BE2C (cell line): Measurements from ENCODE around the gene SEMA3D.

Source experiments
- DNase-seq: peaks from one replicate; pipeline ENCODE4 v3.0.0-alpha.2; 2020
- H3K27me3 ChIP-seq: fragments of 250-450 bp; sonication (Bioruptor Pico); 2 replicates; pipeline ENCODE4 v1.5.1; 2020; ENCODE audit warnings: mild to moderate bottlenecking
- H3K36me3 ChIP-seq: fragments of 250-450 bp; sonication (Bioruptor Pico); 2 replicates; pipeline ENCODE4 v1.5.1; 2020; ENCODE audit warnings: mild to moderate bottlenecking
- H3K4me1 ChIP-seq: fragments of 250-450 bp; sonication (Bioruptor Pico); 2 replicates; pipeline ENCODE4 v1.5.1; 2020
- H3K4me3 ChIP-seq: 2 replicates; pipeline ENCODE4 v1.5.1; 2011; ENCODE audit warnings: low read depth, low read length
- H3K9me3 ChIP-seq: fragments of 250-450 bp; sonication (Bioruptor Pico); 2 replicates; pipeline ENCODE4 v1.5.1; 2020
- CTCF ChIP-seq: IDR thresholded peaks from 2 replicates; pipeline ENCODE4 v1.5.1; 2012; ENCODE audit warnings: mild to moderate bottlenecking, low read depth, low read length

SEMA3D gene

GRCh38 chr7:85226361-85227085 lies 39.7 kb upstream of the SEMA3D start:
- TF ChIP-seq CTCF = no peak
- no peaks in the 10 kb centered on the region for H3K36me3 ChIP-seq
- H3K4me1 ChIP-seq = peaks cover 3% of the 10 kb centered on the region; the same call in 1 of the 2 replicates
- H3K9me3 ChIP-seq = no peaks in the 10 kb centered on the region
- DNase-seq = no peak
- no peaks in the 10 kb centered on the region for H3K27me3 ChIP-seq
- H3K4me3 ChIP-seq = no peak overlapping the region

- H3K9me3 ChIP-seq = no peaks in the 10 kb centered on the region
Observed at GRCh38 chr7:85224171-85224570, 37.3 kb upstream of the SEMA3D start.

GRCh38 chr7:85222522-85222921 lies 35.7 kb upstream of the SEMA3D start:
- H3K27me3 ChIP-seq = no peaks in the 10 kb centered on the region
- H3K4me3 ChIP-seq = no peak overlapping the region
- H3K4me1 ChIP-seq = peaks cover 5% of the 10 kb centered on the region; the same call in 1 of the 2 replicates
- H3K36me3 ChIP-seq = no peaks in the 10 kb centered on the region
- no peak for TF ChIP-seq CTCF
- no peak for DNase-seq
- no peaks in the 10 kb centered on the region for H3K9me3 ChIP-seq

More at GRCh38 chr7:85224171-85224570, 37.3 kb upstream of the SEMA3D start:
- Histone ChIP-seq H3K27me3 (no peaks in the 10 kb centered on the region), H3K36me3 (no peaks in the 10 kb centered on the region), H3K4me3 (no peak overlapping the region), H3K4me1 (peaks cover 3% of the 10 kb centered on the region; the same call in 1 of the 2 replicates)
- DNase-seq = no peak
- TF ChIP-seq CTCF = no peak

- peaks cover 11% of the 10 kb centered on the region; the same call in 1 of the 2 replicates for H3K4me1 ChIP-seq
- no peak overlapping the region for H3K4me3 ChIP-seq
- H3K9me3 ChIP-seq = no peaks in the 10 kb centered on the region
- no peaks in the 10 kb centered on the region for H3K36me3 ChIP-seq
- DNase-seq = no peak
- no peaks in the 10 kb centered on the region for H3K27me3 ChIP-seq
- no peak for TF ChIP-seq CTCF
Observed at GRCh38 chr7:85221796-85222195, 34.9 kb upstream of the SEMA3D start.

GRCh38 chr7:85220651-85221050 lies 33.8 kb upstream of the SEMA3D start:
- H3K36me3 ChIP-seq = no peaks in the 10 kb centered on the region
- H3K27me3 ChIP-seq = no peaks in the 10 kb centered on the region
- no peak for TF ChIP-seq CTCF

GRCh38 chr7:85220023-85220422 lies 33.2 kb upstream of the SEMA3D start:
- peaks cover 12% of the 10 kb centered on the region; the same call in 1 of the 2 replicates for H3K4me1 ChIP-seq
- DNase-seq = no peak
- no peaks in the 10 kb centered on the region for H3K9me3 ChIP-seq
- no peaks in the 10 kb centered on the region for H3K27me3 ChIP-seq
- no peaks in the 10 kb centered on the region for H3K36me3 ChIP-seq
- H3K4me3 ChIP-seq = no peak overlapping the region
- no peak for TF ChIP-seq CTCF

More at GRCh38 chr7:85220651-85221050, 33.8 kb upstream of the SEMA3D start:
- no peak for DNase-seq
- Histone ChIP-seq H3K4me1 (peaks cover 12% of the 10 kb centered on the region; the same call in 1 of the 2 replicates), H3K9me3 (no peaks in the 10 kb centered on the region), H3K4me3 (no peak overlapping the region)
